AG04449 (cell line): ENCODE data around the gene KNSTRN.

Source experiments
- CTCF ChIA-PET: fragments of 350-600 bp; formaldehyde crosslinking; extraction: SDS; loops from one replicate; lab custom pipeline; 2021; ENCODE audit warnings: antibody characterized with exemption; lab: Yijun Ruan, JAX
- POLR2A ChIA-PET: fragments of 400-600, 350-600 bp; formaldehyde crosslinking; extraction: SDS; loops from one replicate; lab custom pipeline; 2020; ENCODE audit warnings: antibody characterized with exemption, inconsistent platforms; lab: Yijun Ruan, JAX
- DNase-seq: peaks from one replicate; pipeline ENCODE4 v3.0.0-alpha.2; 2010; ENCODE audit warnings: low read depth, low spot score
- H3K4me3 ChIP-seq: 2 replicates; pipeline ENCODE4 v1.5.1; 2011; ENCODE audit warnings: low read depth, mild to moderate bottlenecking, control low read depth, low read length
- TF ChIP-seq, protein P1 (sequence below): IDR thresholded peaks from one replicate; pipeline ENCODE4 v1.5.1; 2011; ENCODE audit warnings: mild to moderate bottlenecking, moderate library complexity, low read length, control low read depth, inconsistent platforms; ENCODE audit not compliant: insufficient read depth; ENCODE audit errors: missing control alignments

KNSTRN gene

GRCh38 chr15:40407330-40407990 lies 24.9 kb downstream of the KNSTRN start:
- ChIA-PET POLR2A (interaction anchor here (1.3 kb wide), 1 partner anchor 69 kb away, joined by 3 read pairs; no protein-coding TSS in a partner anchor), CTCF (interaction anchor here (0.8 to 4.8 kb wide), 14 partner anchors 7 to 134 kb away, joined by 3 to 34 read pairs (median 6); no protein-coding TSS in a partner anchor)
- TF ChIP-seq, protein P1, sequence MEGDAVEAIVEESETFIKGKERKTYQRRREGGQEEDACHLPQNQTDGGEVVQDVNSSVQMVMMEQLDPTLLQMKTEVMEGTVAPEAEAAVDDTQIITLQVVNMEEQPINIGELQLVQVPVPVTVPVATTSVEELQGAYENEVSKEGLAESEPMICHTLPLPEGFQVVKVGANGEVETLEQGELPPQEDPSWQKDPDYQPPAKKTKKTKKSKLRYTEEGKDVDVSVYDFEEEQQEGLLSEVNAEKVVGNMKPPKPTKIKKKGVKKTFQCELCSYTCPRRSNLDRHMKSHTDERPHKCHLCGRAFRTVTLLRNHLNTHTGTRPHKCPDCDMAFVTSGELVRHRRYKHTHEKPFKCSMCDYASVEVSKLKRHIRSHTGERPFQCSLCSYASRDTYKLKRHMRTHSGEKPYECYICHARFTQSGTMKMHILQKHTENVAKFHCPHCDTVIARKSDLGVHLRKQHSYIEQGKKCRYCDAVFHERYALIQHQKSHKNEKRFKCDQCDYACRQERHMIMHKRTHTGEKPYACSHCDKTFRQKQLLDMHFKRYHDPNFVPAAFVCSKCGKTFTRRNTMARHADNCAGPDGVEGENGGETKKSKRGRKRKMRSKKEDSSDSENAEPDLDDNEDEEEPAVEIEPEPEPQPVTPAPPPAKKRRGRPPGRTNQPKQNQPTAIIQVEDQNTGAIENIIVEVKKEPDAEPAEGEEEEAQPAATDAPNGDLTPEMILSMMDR = no peak
- no peak overlapping the region for H3K4me3 ChIP-seq
- no peak for DNase-seq

DNA sequence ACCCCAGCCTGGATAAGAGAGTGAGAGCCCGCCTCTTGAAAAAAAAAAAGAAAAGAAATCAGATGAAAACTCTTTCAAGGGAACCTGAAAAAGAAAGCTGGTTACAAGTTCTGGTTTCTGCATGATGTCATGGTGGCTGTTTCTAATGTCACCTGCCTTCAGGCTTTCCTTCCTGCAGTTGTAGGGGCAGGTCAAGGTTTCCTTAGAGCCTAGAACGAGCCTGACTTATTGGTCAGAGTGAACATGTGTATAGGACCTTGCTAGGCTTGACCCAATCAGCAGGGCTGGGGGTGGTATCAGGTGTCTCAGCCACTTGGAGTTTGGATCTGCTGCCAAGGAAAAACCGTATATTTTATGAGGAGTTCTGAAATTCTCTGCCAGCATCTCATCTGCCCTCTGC lies 26.8 kb downstream of the KNSTRN start:
- ChIA-PET POLR2A (no interaction called here), CTCF (interaction anchor here (0.6 to 1.7 kb wide), 3 partner anchors 13 to 122 kb away, joined by 3 to 7 read pairs (median 3); no protein-coding TSS in a partner anchor)
- no peak for DNase-seq
- TF ChIP-seq, protein P1 = no peak
- H3K4me3 ChIP-seq = no peak overlapping the region

DNA sequence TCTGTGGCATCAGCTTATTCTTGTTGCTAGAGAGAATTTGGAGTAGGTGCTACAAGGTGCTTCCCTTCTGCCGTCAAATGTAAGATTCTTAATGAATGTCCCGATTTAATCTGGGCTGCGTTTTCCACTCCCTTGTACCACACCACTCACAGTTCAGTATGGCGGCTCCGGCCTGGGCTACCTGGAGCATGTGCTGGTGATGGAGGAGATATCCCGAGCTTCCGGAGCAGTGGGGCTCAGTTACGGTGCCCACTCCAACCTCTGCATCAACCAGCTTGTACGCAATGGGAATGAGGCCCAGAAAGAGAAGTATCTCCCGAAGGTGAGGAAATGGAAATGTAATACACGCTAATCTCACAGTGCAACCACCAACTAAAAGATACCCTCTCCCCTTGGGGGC lies 28.0 kb downstream of the KNSTRN start:
- TF ChIP-seq, protein P1 = no peak
- H3K4me3 ChIP-seq = no peak overlapping the region
- DNase-seq = no peak
- POLR2A ChIA-PET = no interaction called here
- CTCF ChIA-PET = interaction anchor here (1.0 to 1.7 kb wide), 5 partner anchors 10 to 136 kb away, joined by 4 to 7 read pairs (median 5); no protein-coding TSS in a partner anchor

- no peak overlapping the region for H3K4me3 ChIP-seq
- TF ChIP-seq, protein P1 = no peak
- POLR2A ChIA-PET = interaction anchor here (0.6 kb wide), 1 partner anchor 10 kb away, joined by 3 read pairs; no protein-coding TSS in a partner anchor
- CTCF ChIA-PET = interaction anchor here (0.9 to 2.9 kb wide), 5 partner anchors 10 to 138 kb away, joined by 4 to 16 read pairs (median 5); no protein-coding TSS in a partner anchor
- no peak for DNase-seq
Measured at GRCh38 chr15:40412095-40412759, 29.7 kb downstream of the KNSTRN start.

DNA sequence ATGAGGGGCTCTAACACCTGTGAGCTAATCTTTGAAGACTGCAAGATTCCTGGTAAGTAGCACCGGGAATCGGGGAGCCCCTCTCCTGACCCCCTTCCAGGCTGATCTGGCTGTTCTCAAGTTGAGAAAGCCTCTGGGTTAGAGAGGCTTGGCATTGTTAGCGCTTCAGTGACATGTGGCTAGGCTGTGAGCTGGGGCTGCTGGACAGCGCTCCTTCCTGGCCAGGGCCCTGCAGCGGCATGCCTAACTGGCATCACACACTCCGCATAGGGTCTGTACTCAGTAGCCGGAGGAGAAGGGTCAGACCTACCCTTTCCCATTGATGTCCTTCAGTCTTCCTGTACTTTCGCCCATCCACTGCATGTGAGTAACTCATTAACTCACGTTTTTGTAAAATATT lies 30.5 kb downstream of the KNSTRN start:
- ChIA-PET POLR2A (interaction anchor here (0.7 kb wide), 1 partner anchor 56 kb away, joined by 3 read pairs; no protein-coding TSS in a partner anchor), CTCF (interaction anchor here (0.9 to 2.9 kb wide), 4 partner anchors 9 to 138 kb away, joined by 4 to 16 read pairs (median 5); no protein-coding TSS in a partner anchor)
- TF ChIP-seq, protein P1 = no peak
- H3K4me3 ChIP-seq = no peak overlapping the region
- DNase-seq = no peak

GRCh38 chr15:40414816-40415215 lies 32.3 kb downstream of the KNSTRN start:
- H3K4me3 ChIP-seq = no peak overlapping the region
- POLR2A ChIA-PET = no interaction called here
- CTCF ChIA-PET = interaction anchor here (0.8 to 1.9 kb wide), 5 partner anchors 8 to 140 kb away, joined by 3 to 6 read pairs (median 4); partner anchors contain the start of gene IVD
- TF ChIP-seq, protein P1 = no peak
- no peak for DNase-seq
